Astrocyte (in vitro differentiated cells and primary cell): ENCODE results near the gene EXD3.

Source experiments
- CTCF ChIP-seq: IDR thresholded peaks from 2 replicates; pipeline ENCODE4 v1.5.1; 2011; ENCODE audit warnings: low read depth, mild to moderate bottlenecking, inconsistent platforms, low read length, moderate library complexity; ENCODE audit not compliant: insufficient read depth
- EZH2 ChIP-seq: IDR thresholded peaks from 2 replicates; pipeline ENCODE4 v1.6.1; 2012; ENCODE audit warnings: mild to moderate bottlenecking, low read length, inconsistent platforms; ENCODE audit not compliant: insufficient read depth

- TF ChIP-seq CTCF: no peak
- no peak for TF ChIP-seq EZH2
Observed at GRCh38 chr9:137359850-137360249, 63.1 kb downstream of the EXD3 start.
